WTC11 (cell line): ENCODE data around the gene NEURL2. TPM values are rescaled to one million over a fixed set of nuclear protein-coding genes. Genes with fewer than 3 reads are reported as not detected.
A peak's percentile ranks its signal among the peaks of the same experiment; 100 is the strongest.

Experiments used
- ATAC-seq: fragments of 200-7000 bp; cut with Tn5 transposase; 2 replicates; pipeline ENCODE4 v1.10.0; 2021; ENCODE audit warnings: mild to moderate bottlenecking, moderate library complexity
- CTCF ChIA-PET: fragments of 300-600 bp; sonication (Branson Sonifier 250); formaldehyde crosslinking; loops from one replicate; lab custom pipeline; 2021; ENCODE audit warnings: antibody characterized with exemption; lab: Charles Lee
- POLR2A ChIA-PET: fragments of 350-600 bp; sonication (Branson Sonifier 250); formaldehyde crosslinking; loops from one replicate; lab custom pipeline; 2021; ENCODE audit warnings: antibody characterized with exemption; lab: Charles Lee
- DNase-seq: peaks from one replicate; pipeline ENCODE4 v3.0.0; 2021; ENCODE audit warnings: low spot score
- H3K27ac Mint-ChIP-seq: 2 replicates; pipeline ENCODE4 v1.8.0; 2021; ENCODE audit warnings: mixed read lengths
- H3K27me3 Mint-ChIP-seq: 2 replicates; pipeline ENCODE4 v1.8.0; 2021; ENCODE audit warnings: low read depth, mild to moderate bottlenecking, moderate library complexity, mixed read lengths
- H3K36me3 Mint-ChIP-seq: 2 replicates; pipeline ENCODE4 v1.8.0; 2021; ENCODE audit warnings: mixed read lengths
- H3K4me1 Mint-ChIP-seq: 2 replicates; pipeline ENCODE4 v1.8.0; 2022; ENCODE audit warnings: mixed read lengths
- H3K4me3 Mint-ChIP-seq: 2 replicates; pipeline ENCODE4 v1.8.0; 2021; ENCODE audit warnings: mild to moderate bottlenecking, moderate library complexity, mixed read lengths
- H3K9me3 Mint-ChIP-seq: 2 replicates; pipeline ENCODE4 v1.8.0; 2021; ENCODE audit warnings: mixed read lengths
- ATF1 ChIP-seq: sonication (generic); formaldehyde crosslinking; IDR thresholded peaks from 2 replicates; pipeline ENCODE4 v1.8.1; 2023; ENCODE audit warnings: mild to moderate bottlenecking, moderate library complexity, missing genetic modification reagents
- CREB1 ChIP-seq: sonication (generic); formaldehyde crosslinking; IDR thresholded peaks from 2 replicates; pipeline ENCODE4 v1.8.0; 2023; ENCODE audit warnings: mild to moderate bottlenecking, missing genetic modification reagents
- ELF4 ChIP-seq: sonication (generic); formaldehyde crosslinking; IDR thresholded peaks from 2 replicates; pipeline ENCODE4 v1.8.1; 2022; ENCODE audit warnings: low read depth, mild to moderate bottlenecking, moderate library complexity, missing genetic modification reagents
- OVOL2 ChIP-seq: fragments of 250-450 bp; sonication (Bioruptor Pico); IDR thresholded peaks from 2 replicates; pipeline ENCODE4 v1.9.0; 2021; ENCODE audit warnings: mild to moderate bottlenecking, borderline replicate concordance
- SMAD4 ChIP-seq: sonication (generic); formaldehyde crosslinking; IDR thresholded peaks from 2 replicates; pipeline ENCODE4 v1.8.0; 2022; ENCODE audit warnings: mild to moderate bottlenecking, missing genetic modification reagents
- TEAD1 ChIP-seq: sonication (generic); formaldehyde crosslinking; IDR thresholded peaks from 2 replicates; pipeline ENCODE4 v1.8.0; 2022; ENCODE audit warnings: mild to moderate bottlenecking, missing genetic modification reagents
- ZNF219 ChIP-seq: sonication (generic); formaldehyde crosslinking; IDR thresholded peaks from 2 replicates; pipeline ENCODE4 v1.8.0; 2023; ENCODE audit warnings: missing genetic modification reagents, mild to moderate bottlenecking, borderline replicate concordance
- ZNF263 ChIP-seq: sonication (generic); formaldehyde crosslinking; IDR thresholded peaks from 2 replicates; pipeline ENCODE4 v1.8.1; 2022; ENCODE audit warnings: low read depth, mild to moderate bottlenecking, moderate library complexity, missing genetic modification reagents
- ZNF423 ChIP-seq: fragments of 250-450 bp; sonication (Bioruptor Pico); IDR thresholded peaks from 2 replicates; pipeline ENCODE4 v2.1.2; 2022; ENCODE audit warnings: mild to moderate bottlenecking, moderate library complexity
- total RNA-seq: library from RNA; stranded (reverse); gene quantifications from 3 replicates; pipeline ENCODE4 v1.2.3, GENCODE V29; 2021
- TF ChIP-seq, protein P1 (sequence below): sonication (generic); formaldehyde crosslinking; IDR thresholded peaks from 2 replicates; pipeline ENCODE4 v1.8.0; 2023; ENCODE audit warnings: mild to moderate bottlenecking, missing genetic modification reagents
- TF ChIP-seq, protein P2 (sequence below): sonication (generic); formaldehyde crosslinking; IDR thresholded peaks from 2 replicates; pipeline ENCODE4 v1.8.1; 2022; ENCODE audit warnings: missing genetic modification reagents, borderline replicate concordance
- TF ChIP-seq, protein P3 (sequence below): sonication (generic); formaldehyde crosslinking; IDR thresholded peaks from 2 replicates; pipeline ENCODE4 v1.8.0; 2023; ENCODE audit warnings: missing genetic modification reagents, mild to moderate bottlenecking, borderline replicate concordance
- TF ChIP-seq, protein P4 (sequence below): fragments of 250-450 bp; sonication (Bioruptor Pico); IDR thresholded peaks from 2 replicates; pipeline ENCODE4 v1.9.0; 2021; ENCODE audit warnings: mild to moderate bottlenecking
- TF ChIP-seq, protein P5 (sequence below): sonication (generic); formaldehyde crosslinking; IDR thresholded peaks from 2 replicates; pipeline ENCODE4 v1.8.1; 2023; ENCODE audit warnings: mild to moderate bottlenecking, missing genetic modification reagents, moderate library complexity
- TF ChIP-seq, protein P6 (sequence below): fragments of 250-450 bp; sonication (Bioruptor Pico); IDR thresholded peaks from 2 replicates; pipeline ENCODE4 v1.9.0; 2021; ENCODE audit warnings: mild to moderate bottlenecking
- TF ChIP-seq, protein P7 (sequence below): sonication (generic); formaldehyde crosslinking; IDR thresholded peaks from 2 replicates; pipeline ENCODE4 v1.8.0; 2022; ENCODE audit warnings: mild to moderate bottlenecking, missing genetic modification reagents

NEURL2 gene
- total RNA-seq, 1 experiment from 2014 or later, result 6.6 TPM

DNA sequence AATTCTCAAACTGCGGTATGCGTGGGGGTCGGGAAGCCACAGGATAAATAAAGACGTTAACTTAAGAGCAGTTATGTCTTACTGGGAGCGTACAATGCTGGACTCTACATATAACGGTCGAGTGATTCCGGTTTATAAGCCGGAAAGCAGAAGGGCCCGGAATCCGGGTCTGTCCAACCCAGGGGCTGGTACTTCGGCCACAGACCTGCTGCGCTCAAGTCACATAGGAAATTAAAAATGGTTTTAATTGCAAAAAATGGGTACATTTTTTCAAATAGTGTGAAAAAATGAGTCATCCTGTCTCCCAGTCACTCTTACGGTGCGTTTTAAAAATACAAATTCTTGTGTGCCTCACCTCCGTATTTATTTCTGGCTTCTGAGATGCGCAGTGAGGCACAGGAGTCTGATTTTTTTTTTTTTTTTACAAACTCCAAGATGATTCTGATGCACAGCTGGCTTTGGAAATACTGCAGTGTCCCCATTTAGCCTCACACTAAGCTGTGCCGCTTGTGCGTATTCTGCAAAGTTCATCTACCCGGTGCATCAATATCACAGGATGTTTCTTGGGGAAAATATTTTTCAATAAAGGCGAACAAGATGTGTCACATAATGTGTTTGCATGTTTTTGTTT, 44.5 kb upstream of the NEURL2 start:
- ChIA-PET CTCF (interaction anchor here (0.6 to 5.0 kb wide), 11 partner anchors 9 to 624 kb away, joined by 3 to 48 read pairs (median 6); partner anchors contain the start of genes CTSA and NEURL2), POLR2A (interaction anchor here (0.6 to 3.4 kb wide), 14 partner anchors 12 to 498 kb away, joined by 3 to 43 read pairs (median 4); partner anchors contain the start of genes CTSA, NEURL2, PLTP and SNX21)
- Mint-ChIP-seq H3K27me3 (no peaks in the 10 kb centered on the region), H3K36me3 (peaks cover 30% of the 10 kb centered on the region), H3K4me1 (peaks cover 39% of the 10 kb centered on the region), H3K9me3 (no peaks in the 10 kb centered on the region), H3K4me3 (peak overlapping the region; percentile 92), H3K27ac (peak overlapping the region; percentile 97)
- no peak for DNase-seq
- TF ChIP-seq SMAD4 (CRISPR knock-in tag) (no peak), OVOL2 (CRISPR knock-in tag) (no peak)
- TF ChIP-seq, protein P1, sequence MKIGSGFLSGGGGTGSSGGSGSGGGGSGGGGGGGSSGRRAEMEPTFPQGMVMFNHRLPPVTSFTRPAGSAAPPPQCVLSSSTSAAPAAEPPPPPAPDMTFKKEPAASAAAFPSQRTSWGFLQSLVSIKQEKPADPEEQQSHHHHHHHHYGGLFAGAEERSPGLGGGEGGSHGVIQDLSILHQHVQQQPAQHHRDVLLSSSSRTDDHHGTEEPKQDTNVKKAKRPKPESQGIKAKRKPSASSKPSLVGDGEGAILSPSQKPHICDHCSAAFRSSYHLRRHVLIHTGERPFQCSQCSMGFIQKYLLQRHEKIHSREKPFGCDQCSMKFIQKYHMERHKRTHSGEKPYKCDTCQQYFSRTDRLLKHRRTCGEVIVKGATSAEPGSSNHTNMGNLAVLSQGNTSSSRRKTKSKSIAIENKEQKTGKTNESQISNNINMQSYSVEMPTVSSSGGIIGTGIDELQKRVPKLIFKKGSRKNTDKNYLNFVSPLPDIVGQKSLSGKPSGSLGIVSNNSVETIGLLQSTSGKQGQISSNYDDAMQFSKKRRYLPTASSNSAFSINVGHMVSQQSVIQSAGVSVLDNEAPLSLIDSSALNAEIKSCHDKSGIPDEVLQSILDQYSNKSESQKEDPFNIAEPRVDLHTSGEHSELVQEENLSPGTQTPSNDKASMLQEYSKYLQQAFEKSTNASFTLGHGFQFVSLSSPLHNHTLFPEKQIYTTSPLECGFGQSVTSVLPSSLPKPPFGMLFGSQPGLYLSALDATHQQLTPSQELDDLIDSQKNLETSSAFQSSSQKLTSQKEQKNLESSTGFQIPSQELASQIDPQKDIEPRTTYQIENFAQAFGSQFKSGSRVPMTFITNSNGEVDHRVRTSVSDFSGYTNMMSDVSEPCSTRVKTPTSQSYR (CRISPR knock-in tag), result no peak
- no peak for ATAC-seq

DNA sequence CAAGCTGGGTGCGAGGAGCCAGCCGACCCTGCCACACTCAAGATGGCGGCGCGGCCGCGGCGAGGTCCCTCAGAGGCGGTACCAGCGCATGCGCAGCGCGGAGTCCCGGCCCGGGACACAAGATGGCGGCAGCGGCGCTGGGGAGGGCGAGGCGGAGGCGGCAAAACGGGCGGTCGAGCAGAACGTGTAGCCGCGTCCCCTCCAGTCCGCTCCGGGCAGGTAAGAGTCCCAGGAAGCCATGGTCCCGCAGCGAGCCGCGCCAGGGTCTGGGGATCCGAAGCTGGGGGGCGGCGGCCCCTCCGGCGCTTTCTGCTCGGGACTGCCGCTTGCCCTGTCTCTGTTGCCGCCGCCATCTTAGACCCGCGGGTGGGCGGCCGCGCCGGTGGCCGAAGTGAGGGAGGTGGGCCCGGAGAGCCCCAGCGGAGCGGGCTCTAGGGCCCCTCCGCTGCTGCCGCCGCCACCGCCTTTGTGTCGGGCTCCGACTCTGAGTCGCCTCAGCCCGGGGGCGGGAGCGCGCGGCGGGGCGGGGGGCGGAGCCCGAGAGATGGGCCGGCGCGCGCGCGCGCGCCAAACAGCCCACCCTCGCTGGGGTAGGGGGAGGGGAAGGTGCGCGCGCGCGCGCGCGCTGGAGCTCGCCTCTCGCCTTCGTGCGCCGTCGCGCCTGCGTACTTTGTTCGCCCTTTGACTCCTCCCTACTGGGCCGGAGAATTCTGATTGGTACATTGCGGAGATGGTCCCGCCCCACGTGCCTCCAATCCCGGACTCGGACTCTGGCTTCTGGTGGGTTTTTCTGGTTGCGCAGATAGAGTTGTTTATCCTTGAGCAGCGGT, 43.8 kb upstream of the NEURL2 start, which contains the start of gene PCIF1:
PCIF1 (plus strand) TSS at position 98 of the 830 bp plus-strand sequence. CDS start 4,317 bp downstream, outside the sequence.
- Mint-ChIP-seq H3K4me3 (peak within 1 kb of the TSS; percentile 96), H3K9me3 (no peaks in the 10 kb centered on the region), H3K27ac (peak within 1 kb of the TSS; percentile 100), H3K4me1 (peaks cover 39% of the 10 kb centered on the region), H3K27me3 (no peaks in the 10 kb centered on the region), H3K36me3 (peaks cover 25% of the 10 kb centered on the region)
- ChIA-PET POLR2A (interaction anchor here (0.6 to 3.4 kb wide), 23 partner anchors 13 to 498 kb away, joined by 3 to 43 read pairs (median 4); partner anchors contain the start of genes CTSA, NEURL2, PLTP and SNX21), CTCF (interaction anchor here (0.6 to 5.0 kb wide), 18 partner anchors 12 to 623 kb away, joined by 3 to 48 read pairs (median 4); partner anchors contain the start of genes CTSA, NEURL2, SYS1 and ZSWIM1)
- ATAC-seq, result peak; percentile 63
- DNase-seq, result peak; percentile 98
- TF ChIP-seq, protein P2, sequence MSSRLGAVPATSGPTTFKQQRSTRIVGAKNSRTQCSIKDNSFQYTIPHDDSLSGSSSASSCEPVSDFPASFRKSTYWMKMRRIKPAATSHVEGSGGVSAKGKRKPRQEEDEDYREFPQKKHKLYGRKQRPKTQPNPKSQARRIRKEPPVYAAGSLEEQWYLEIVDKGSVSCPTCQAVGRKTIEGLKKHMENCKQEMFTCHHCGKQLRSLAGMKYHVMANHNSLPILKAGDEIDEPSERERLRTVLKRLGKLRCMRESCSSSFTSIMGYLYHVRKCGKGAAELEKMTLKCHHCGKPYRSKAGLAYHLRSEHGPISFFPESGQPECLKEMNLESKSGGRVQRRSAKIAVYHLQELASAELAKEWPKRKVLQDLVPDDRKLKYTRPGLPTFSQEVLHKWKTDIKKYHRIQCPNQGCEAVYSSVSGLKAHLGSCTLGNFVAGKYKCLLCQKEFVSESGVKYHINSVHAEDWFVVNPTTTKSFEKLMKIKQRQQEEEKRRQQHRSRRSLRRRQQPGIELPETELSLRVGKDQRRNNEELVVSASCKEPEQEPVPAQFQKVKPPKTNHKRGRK, result no peak
- TF ChIP-seq, protein P3, sequence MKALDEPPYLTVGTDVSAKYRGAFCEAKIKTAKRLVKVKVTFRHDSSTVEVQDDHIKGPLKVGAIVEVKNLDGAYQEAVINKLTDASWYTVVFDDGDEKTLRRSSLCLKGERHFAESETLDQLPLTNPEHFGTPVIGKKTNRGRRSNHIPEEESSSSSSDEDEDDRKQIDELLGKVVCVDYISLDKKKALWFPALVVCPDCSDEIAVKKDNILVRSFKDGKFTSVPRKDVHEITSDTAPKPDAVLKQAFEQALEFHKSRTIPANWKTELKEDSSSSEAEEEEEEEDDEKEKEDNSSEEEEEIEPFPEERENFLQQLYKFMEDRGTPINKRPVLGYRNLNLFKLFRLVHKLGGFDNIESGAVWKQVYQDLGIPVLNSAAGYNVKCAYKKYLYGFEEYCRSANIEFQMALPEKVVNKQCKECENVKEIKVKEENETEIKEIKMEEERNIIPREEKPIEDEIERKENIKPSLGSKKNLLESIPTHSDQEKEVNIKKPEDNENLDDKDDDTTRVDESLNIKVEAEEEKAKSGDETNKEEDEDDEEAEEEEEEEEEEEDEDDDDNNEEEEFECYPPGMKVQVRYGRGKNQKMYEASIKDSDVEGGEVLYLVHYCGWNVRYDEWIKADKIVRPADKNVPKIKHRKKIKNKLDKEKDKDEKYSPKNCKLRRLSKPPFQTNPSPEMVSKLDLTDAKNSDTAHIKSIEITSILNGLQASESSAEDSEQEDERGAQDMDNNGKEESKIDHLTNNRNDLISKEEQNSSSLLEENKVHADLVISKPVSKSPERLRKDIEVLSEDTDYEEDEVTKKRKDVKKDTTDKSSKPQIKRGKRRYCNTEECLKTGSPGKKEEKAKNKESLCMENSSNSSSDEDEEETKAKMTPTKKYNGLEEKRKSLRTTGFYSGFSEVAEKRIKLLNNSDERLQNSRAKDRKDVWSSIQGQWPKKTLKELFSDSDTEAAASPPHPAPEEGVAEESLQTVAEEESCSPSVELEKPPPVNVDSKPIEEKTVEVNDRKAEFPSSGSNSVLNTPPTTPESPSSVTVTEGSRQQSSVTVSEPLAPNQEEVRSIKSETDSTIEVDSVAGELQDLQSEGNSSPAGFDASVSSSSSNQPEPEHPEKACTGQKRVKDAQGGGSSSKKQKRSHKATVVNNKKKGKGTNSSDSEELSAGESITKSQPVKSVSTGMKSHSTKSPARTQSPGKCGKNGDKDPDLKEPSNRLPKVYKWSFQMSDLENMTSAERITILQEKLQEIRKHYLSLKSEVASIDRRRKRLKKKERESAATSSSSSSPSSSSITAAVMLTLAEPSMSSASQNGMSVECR (CRISPR knock-in tag), result peak; percentile 76; the same call in 1 of the 2 replicates
- TF ChIP-seq ATF1 (CRISPR knock-in tag) (no peak; the same call in 1 of the 2 replicates), ELF4 (CRISPR knock-in tag) (no peak; the same call in 1 of the 2 replicates), ZNF219 (CRISPR knock-in tag) (peak; percentile 75; the same call in 1 of the 2 replicates), ZNF263 (0 out of 2 replicates have a peak, but pooled peaks have one; percentile 26), TEAD1 (CRISPR knock-in tag) (peak; percentile 92), ZNF423 (CRISPR knock-in tag) (no peak), CREB1 (CRISPR knock-in tag) (no peak; the same call in 1 of the 2 replicates)
- TF ChIP-seq, protein P4, sequence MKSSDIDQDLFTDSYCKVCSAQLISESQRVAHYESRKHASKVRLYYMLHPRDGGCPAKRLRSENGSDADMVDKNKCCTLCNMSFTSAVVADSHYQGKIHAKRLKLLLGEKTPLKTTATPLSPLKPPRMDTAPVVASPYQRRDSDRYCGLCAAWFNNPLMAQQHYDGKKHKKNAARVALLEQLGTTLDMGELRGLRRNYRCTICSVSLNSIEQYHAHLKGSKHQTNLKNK (CRISPR knock-in tag), result peak; percentile 80; the same call in 1 of the 2 replicates
- TF ChIP-seq, protein P5, sequence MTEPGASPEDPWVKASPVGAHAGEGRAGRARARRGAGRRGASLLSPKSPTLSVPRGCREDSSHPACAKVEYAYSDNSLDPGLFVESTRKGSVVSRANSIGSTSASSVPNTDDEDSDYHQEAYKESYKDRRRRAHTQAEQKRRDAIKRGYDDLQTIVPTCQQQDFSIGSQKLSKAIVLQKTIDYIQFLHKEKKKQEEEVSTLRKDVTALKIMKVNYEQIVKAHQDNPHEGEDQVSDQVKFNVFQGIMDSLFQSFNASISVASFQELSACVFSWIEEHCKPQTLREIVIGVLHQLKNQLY (CRISPR knock-in tag), result no peak
- TF ChIP-seq, protein P6, sequence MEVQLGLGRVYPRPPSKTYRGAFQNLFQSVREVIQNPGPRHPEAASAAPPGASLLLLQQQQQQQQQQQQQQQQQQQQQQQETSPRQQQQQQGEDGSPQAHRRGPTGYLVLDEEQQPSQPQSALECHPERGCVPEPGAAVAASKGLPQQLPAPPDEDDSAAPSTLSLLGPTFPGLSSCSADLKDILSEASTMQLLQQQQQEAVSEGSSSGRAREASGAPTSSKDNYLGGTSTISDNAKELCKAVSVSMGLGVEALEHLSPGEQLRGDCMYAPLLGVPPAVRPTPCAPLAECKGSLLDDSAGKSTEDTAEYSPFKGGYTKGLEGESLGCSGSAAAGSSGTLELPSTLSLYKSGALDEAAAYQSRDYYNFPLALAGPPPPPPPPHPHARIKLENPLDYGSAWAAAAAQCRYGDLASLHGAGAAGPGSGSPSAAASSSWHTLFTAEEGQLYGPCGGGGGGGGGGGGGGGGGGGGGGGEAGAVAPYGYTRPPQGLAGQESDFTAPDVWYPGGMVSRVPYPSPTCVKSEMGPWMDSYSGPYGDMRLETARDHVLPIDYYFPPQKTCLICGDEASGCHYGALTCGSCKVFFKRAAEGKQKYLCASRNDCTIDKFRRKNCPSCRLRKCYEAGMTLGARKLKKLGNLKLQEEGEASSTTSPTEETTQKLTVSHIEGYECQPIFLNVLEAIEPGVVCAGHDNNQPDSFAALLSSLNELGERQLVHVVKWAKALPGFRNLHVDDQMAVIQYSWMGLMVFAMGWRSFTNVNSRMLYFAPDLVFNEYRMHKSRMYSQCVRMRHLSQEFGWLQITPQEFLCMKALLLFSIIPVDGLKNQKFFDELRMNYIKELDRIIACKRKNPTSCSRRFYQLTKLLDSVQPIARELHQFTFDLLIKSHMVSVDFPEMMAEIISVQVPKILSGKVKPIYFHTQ, result 0 out of 2 replicates have a peak, but pooled peaks have one; percentile 40
- TF ChIP-seq, protein P7, sequence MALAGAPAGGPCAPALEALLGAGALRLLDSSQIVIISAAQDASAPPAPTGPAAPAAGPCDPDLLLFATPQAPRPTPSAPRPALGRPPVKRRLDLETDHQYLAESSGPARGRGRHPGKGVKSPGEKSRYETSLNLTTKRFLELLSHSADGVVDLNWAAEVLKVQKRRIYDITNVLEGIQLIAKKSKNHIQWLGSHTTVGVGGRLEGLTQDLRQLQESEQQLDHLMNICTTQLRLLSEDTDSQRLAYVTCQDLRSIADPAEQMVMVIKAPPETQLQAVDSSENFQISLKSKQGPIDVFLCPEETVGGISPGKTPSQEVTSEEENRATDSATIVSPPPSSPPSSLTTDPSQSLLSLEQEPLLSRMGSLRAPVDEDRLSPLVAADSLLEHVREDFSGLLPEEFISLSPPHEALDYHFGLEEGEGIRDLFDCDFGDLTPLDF (CRISPR knock-in tag), result no peak
